Stimulated activated naive CD4-positive, alpha-beta T cell (primary cell): ENCODE measurements around the gene CDH16.
"Not testable (repeated sequence)": the region's sequence is repeated elsewhere in the genome, so short reads cannot be mapped to it uniquely, and the experiment has no call there.

Experiments
- DNase-seq, 6 experiments: peaks; one replicate each; lab custom pipeline; 2025; lab: John Stamatoyannopoulos, UW

CDH16 gene, protein sequence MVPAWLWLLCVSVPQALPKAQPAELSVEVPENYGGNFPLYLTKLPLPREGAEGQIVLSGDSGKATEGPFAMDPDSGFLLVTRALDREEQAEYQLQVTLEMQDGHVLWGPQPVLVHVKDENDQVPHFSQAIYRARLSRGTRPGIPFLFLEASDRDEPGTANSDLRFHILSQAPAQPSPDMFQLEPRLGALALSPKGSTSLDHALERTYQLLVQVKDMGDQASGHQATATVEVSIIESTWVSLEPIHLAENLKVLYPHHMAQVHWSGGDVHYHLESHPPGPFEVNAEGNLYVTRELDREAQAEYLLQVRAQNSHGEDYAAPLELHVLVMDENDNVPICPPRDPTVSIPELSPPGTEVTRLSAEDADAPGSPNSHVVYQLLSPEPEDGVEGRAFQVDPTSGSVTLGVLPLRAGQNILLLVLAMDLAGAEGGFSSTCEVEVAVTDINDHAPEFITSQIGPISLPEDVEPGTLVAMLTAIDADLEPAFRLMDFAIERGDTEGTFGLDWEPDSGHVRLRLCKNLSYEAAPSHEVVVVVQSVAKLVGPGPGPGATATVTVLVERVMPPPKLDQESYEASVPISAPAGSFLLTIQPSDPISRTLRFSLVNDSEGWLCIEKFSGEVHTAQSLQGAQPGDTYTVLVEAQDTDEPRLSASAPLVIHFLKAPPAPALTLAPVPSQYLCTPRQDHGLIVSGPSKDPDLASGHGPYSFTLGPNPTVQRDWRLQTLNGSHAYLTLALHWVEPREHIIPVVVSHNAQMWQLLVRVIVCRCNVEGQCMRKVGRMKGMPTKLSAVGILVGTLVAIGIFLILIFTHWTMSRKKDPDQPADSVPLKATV

DNA sequence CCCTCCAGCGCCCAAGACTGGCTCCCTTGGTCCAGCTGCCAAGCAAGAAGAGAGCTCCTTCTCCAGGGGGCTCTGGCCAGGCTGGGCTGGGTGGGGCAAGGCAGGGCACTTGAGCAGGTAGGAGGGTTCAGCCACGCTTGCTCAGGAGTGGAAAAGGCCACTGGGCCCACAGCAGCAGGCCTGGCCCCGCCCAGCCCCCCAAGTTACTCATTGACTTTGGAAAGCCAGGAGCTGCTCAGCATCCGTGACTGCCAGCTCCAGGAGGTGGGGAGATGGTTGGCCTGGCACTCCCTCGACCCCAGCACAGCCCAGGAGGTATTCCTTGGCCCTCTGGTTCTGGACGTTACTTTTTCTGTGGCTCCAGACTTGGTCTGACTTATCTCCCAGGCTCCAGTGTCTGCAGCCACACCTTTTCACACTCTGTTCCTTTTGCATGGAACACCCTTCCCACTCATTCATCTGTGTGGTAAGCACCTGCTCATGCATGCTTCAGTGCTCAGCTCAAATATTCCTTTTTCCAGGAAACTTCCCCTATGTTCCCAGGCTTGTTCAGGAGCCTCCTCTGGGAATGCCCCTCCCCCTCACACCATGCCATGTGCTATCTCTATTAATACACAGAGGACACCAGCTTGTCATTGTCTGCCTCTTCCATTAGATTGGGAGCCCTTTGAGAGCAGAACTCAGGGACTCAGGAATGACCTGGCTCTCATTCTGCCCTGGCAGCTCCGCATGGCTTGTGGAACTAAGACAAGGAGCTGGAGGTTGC lies at the start of gene CDH16:
TSS of gene CDH16 (minus strand) at position 83 of the 766 bp plus-strand sequence. CDS start 820 bp downstream, outside the sequence.
- DNase-seq: no peak

DNA sequence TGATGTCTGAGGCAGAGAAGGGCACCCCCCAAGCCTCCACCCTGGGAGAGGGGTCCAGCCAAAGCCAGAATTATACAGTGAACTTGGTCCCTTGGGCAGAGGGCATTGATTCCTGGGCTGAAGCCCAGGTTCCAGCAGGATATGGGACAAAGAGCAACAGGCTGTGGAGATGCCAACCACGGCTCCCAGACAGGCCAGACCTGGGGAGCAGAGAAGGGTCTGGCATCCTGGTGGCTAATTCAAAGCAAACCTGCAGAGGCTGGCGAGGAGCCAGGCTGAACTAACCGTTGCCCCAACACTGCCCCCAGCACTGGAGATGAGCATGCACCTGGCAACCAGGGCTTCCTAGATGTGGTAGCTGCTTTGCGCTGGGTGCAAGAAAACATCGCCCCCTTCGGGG lies 45.4 kb upstream of the CDH16 start:
- no peak for DNase-seq

DNA sequence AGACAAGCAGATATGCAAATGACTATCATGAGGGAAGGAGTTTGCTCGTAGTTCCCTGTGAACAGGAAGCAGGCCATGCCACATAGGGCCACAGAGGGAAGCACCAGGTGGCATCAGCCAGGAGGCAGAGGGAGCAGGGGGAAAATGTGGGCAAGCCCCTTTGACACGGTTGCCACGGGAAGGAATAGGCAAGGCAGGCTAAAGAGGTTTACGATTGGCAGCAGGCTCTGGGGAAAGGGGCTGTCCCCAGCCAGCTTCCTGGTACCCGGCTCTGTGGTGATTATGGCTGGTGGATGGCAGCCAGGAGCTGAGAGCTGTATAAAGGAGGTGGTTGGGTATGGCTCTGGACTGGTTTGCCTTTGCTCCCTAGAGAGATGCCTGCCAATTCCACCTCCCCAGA lies 43.2 kb upstream of the CDH16 start:
- no peak for DNase-seq

DNA sequence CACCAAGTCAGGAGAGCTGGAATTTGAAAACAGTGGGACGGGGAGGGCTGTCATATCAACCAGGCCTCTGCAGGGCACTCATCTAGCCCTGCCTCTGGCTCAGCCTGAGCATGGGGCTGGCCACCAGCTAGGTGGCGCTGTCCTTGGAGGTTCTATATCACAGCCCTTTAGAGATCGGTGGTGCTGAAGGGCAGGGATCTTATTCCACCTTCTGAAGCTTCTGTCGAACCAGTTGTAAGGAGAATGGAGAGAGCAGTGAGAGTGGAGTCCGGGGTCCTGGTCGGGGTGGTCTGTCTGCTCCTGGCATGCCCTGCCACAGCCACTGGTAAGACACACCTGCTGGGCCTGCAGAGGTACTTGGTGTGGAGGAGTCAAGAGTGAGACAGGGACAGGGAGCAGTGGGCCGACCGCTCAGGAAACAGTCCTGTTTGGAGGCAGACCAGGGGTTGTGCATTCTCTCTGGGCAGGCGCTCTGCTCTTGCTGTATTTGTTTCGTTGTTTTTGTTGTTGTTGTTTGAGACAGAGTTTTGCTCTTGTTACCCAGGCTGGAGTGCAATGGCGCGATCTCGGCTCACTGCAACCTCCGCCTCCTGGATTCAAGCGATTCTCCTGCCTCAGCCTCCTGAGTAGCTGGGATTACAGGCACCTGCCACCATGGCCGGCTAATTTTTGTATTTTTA lies 42.5 kb upstream of the CDH16 start, which contains the start of gene CES3:
TSS of gene CES3 (plus strand) at position 202 of the 680 bp plus-strand sequence. CDS start at position 244, 42 bp downstream.
- peak in 5 of 6 experiments; percentile 8 to 30 (median 15) for DNase-seq

DNA sequence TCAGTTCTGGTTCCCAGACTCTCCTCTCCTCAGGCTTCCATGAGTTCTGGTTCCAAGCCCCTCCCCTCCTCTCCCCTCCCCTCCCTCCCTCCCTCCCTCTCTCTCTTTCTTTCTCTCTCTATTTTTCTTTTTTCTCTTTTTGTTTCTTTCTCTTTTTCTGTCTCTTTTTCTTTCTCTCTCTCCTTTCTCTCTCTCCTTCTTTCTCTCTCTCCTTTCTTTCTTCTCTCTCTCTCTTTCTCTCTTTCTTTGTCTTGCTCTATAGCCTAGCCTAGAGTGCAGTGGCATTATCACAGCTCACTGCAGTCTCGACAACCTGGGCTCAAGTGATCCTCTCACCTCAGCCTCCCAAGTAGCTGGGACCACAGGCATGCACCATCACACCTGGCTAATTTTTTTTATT lies 41.6 kb upstream of the CDH16 start:
- no peak for DNase-seq

DNA sequence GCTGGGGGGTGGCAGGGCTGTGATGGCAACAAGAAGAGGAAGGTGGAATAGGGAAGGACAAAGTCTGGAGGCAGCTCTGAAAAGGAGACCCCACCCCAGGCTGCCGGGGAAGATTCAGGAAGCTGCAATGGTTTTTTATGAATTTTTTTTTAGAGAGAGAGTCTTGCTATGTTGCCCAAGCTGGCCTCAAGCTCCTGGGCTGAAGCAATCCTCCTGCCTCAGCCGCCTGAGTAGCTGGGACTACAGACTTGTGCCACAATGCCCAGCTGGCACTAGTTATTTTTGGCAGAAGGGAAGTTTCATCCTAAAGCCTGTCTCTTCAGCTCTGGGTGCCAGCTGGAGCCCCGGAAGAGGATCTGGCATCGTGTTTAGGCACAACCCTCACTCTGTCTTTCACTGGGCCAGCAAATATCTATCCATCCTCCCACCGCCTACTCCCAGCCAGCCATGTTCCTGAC lies 41.0 kb upstream of the CDH16 start:
- no peak for DNase-seq

DNA sequence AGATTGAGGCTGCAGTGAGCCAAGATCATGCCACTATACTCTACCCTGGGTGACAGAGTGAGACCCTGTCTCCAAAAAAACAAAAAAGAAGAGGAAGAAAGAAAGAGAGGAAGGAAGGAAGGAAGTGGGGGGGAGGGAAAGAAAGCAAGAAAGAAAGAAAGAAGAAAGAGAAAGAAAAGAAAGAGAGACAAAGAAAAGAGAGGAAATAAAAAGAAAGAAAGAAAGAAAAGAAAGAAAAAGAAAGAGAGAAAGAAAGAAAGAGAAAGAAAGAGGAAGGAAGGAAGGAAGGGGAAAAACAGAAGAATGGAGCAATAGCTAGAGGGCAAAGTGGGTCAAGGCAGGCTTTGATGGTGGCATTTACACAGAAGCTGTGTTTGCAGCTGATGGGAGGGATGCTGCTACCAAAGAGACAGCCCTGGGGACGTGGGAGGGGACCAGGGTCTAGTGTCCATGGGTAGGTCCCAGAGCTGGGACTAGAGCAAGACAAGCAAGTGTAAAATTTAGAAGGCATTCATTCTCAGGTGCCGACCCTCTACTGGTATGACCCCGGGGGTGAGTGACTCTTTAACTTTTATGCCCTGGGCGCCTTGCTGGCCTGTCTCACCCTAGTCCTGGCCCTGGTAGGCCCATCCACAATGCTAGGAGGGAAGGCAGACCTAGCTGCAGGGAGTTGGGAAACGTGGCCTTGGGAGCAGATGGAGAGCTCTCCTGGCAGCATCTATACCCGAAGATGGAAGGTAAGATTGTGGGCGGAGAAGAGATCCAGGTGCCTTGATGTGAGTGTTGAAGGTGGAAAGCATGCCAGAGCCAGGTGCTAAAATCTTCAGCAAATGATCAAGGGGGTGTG lies 40.4 kb upstream of the CDH16 start:
- DNase-seq: no peak

DNA sequence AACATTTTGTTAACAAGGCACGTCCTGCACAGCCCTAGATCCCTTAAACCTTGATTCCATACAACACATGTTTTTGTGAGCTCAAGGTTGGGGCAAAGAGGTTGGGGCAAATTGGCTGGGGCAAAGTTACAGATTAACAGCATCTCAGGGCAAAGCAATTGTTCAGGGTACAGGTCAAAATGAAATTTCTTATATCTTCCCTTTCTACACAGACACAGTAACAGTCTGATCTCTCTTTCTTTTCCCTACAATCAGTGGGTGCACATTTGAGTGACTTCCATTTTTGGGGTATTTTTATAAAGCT lies 37.4 kb upstream of the CDH16 start:
- DNase-seq: not testable (repeated sequence)

DNA sequence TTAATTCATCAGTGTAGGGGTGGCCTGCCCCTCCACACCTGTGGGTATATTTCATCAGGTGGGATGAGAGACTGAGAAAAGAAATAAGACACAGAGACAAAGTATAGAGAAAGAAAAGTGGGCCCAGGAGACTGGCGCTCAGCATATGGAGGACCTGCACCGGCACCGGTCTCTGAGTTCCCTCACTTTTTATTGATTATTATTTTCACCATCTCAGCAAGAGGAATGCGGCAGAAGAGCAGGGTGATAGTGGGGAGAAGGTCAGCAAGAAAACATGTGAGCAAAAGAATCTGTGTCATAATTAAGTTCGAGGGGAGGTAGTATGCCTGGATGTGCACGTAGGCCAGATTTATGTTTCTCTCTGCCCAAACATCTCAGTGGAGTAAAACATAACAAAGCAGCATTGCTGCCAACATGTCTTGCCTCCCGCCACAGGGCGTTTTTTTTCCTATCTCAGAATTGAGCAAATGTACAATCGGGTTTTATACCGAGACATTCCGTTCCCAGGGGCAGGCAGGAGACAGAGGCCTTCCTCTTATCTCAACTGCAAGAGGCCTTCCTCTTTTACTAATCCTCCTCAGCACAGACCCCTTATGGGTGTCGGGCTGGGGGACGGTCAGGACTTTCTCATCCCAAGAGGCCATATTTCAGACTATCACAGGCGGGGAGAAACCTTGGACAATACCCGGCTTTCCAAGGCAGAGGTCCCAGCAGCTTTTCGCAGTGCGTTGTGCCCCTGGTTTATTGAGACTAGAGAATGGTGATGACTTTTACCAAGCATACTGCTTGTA lies 36.9 kb upstream of the CDH16 start:
- not testable (repeated sequence) for DNase-seq

DNA sequence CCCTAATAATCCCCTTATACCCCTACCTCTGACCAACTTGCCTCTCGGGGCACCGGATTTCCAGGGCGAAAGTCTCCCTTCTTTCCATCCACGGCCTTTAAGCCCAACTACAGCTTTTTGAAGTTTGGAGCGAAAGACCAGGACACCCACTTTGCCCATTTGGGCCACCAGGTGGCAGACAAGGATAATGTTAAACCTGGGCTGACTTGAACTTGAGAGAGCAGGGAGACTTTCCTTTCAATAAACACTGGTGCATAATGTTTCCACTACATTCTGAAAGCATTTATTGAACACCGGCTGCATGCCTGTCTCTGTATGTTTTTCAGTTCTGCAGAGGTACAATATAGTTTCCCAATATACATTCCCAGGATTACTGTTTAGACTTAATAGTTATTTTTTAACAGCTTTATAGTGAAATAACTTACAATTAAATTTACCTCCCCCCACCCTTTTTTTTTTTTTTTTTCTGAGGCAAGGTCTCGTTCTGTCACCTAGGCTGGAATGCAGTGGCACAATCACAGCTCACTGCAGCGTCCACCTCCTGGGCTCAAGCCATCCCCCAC lies 35.5 kb upstream of the CDH16 start:
- peak; percentile 28 to 76 (median 60) for DNase-seq

DNA sequence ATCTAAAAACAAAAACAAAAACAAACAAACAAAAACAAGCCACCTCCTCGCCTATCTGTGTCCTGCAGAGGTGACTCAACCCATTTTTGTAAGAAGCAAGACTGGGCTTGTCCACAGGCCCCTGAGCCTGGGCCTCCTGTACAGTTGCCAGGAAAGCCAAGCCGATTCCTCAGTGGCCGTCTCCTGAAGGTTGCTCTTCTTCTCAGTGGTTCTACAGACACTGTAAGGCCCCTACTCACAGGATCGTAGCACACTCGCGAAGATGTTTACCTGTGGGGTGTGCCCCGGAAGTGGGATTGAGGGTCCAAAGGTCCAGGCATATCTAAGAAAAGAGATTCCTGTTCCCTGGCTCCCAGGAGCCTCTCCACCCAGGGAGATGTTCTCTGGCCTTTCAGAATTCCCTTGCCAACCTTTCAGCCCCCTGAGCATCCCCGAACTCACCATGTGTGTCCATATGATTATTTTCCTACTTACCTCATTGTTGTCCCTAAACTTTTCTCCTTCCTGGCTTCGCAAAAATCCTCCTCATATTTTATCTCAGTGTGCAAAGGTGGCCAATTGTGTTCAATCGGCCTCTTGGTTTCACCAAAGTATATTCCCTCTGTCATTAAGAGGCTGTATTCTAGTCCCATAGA lies 34.9 kb upstream of the CDH16 start:
- no peak for DNase-seq

DNA sequence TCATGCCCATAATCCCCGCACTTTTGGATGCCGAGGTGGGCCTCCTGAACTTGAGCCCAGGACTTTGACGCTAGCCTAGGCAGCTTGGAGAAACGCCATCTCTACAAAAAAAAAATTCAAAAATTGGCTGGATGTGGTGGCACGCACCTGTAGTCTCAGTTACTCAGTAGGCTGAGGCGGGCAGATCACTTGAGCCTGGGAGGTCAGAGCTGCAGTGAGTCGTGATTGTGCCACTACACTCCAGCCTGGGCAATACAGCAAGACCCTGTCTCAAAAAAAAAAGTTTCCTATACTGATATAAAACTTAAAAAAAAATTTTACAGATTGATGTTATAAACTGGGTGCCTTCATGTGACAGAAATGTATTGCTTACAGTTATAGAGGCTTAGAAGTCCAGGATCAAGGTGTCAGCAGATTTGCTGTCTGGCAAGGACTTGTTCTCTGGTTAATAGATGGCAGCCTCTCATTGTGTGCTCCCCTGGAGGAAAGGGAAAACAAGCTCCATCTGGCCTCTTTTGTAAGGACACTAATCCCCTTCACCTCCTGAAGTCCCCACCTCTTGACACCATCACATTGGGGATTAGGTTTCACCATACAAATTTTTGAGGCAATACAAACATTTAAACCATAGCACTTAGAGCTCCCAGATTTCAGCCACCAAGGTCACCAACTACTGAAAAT lies 33.9 kb upstream of the CDH16 start:
- no peak for DNase-seq

DNA sequence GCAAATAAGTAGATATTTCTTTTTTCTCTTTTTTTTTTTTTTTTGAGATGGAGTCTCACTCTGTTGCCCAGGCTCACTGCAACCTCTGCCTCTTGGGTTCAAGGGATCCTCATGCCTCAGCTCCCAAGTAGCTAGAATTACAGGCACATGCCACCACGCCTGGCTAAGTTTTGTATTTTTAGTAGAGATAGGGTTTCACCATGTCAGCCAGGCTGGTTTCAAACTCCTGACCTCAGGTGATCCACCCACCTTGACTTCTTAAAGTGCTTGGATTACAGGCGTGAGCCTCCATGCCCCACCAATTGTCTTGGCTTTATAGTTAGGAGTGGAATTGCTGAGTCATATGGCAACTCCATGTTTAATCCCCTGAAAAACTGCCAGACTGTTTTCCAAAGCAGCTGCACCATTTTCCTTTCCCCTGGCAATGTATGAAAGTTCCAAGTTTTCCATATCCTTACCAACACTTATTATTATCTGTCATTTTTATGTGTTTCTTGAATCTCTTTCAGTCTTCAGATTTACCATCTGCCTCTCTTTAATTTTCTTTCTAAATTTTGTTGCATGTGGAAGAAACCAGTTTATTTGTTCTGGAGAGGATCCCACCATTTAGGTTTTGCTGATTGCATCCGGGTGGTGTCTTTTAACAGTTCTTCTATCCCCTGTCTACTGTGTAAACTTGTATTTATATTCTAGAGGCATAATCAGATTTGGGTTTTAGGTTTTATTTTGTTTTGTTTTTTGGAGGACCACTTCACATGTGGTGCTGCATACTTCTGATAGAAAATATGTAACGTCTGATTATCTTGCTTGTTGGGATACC lies 32.5 kb upstream of the CDH16 start:
- DNase-seq: no peak

DNA sequence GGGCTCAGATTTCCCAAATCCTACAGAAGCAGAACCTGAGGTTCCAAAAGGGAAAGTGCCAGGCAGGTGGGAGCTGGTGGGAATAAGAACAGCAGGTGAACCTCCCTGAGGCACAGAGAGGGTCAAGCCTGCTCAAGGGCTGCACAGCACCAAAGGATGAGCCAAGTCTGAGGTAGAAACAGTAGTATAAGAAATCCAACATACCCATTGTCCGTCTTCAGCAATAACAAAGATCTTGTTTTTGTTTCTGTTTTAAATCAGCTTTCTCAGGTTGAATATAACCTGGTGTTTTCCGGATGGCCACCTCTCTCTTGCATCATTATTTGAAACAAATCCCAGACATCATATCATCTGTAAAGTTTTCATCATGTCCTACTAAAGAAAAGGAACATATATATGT lies 31.8 kb upstream of the CDH16 start:
- no peak for DNase-seq

DNA sequence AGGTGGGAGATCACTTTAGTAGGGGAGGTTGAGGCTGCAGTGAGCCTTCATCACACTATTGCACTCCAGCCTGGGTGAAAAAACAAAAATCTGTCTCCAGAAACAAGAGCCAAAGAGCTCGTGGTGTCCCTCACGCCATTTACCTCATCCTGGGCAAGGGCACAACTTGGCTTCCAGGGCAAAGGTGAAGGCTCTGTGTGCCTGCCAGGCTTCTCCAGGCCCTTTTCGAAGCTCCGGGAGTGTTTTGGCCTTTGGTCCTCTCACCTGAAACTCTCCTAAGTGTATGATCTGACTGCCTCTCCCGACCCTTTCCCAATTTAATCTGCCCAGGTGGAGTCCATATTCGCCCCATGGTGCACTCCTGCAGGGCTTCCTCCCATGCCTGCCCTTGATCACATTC lies 30.8 kb upstream of the CDH16 start:
- no peak for DNase-seq

DNA sequence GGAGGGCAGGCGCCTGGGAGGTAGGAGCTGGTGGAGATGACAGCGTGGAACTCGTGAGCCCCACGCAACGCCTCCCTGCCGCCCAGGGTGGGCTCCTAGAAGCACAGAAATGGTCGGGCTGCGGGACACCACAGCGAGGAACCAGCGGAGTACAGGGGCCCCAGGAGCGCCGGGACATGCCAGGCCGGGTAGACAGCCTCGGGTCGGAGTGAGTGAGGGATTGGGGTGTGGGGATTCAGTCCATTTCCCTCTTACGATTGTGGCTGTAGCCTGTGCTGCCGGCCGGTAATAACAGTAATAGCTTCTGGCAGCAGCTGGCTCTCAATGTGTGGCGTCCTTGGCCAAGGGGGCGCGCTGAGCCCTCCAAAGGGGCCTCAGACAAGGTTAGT lies 30.1 kb upstream of the CDH16 start:
- no peak for DNase-seq

DNA sequence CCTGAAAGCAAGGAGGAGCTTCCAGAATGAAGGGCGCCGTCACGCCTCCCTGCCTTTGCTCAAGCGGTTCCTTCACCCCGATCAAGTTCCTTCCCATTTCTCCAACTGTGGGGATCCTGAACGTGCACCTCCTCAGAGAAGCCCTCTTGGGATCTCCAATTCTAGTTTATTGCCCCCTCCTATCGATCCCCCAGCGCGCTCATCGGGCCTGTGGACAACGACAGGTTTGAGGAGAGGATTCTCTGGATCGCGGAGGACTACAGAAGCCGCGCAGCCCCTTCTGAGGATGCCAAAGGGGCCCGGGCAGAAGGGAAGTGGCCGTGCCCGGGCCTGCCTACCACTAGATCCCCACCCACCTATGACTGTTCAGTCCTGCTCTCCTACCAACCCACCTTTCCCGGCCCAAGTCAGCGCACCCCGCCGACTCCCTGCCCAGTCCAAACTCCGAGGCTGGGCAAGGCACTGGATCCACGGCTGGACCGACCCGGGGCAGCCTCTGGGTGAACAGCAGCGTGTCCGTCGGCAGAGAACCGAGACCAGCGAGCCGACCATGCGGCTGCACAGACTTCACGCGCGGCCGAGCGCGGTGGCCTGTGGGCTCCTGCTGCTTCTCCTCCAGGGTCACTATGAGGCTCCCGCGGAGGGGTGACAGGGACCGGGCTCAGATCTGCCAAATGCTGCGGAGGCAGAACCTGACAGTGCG lies 29.6 kb upstream of the CDH16 start:
- peak in 1 of 6 experiments; percentile 22 for DNase-seq
